WTC11 (cell line): ENCODE data around the gene WASF3. TPM values are rescaled to one million over a fixed set of nuclear protein-coding genes. Genes with fewer than 3 reads are reported as not detected.

Experiments
- ATAC-seq: fragments of 200-7000 bp; cut with Tn5 transposase; 2 replicates; pipeline ENCODE4 v1.10.0; 2021; ENCODE audit warnings: mild to moderate bottlenecking, moderate library complexity
- CTCF ChIA-PET: fragments of 300-600 bp; sonication (Branson Sonifier 250); formaldehyde crosslinking; loops from one replicate; lab custom pipeline; 2021; ENCODE audit warnings: antibody characterized with exemption; lab: Charles Lee
- POLR2A ChIA-PET: fragments of 350-600 bp; sonication (Branson Sonifier 250); formaldehyde crosslinking; loops from one replicate; lab custom pipeline; 2021; ENCODE audit warnings: antibody characterized with exemption; lab: Charles Lee
- DNase-seq: peaks from one replicate; pipeline ENCODE4 v3.0.0; 2021; ENCODE audit warnings: low spot score
- H3K27ac Mint-ChIP-seq: 2 replicates; pipeline ENCODE4 v1.8.0; 2021; ENCODE audit warnings: mixed read lengths
- H3K27me3 Mint-ChIP-seq: 2 replicates; pipeline ENCODE4 v1.8.0; 2021; ENCODE audit warnings: low read depth, mild to moderate bottlenecking, moderate library complexity, mixed read lengths
- H3K36me3 Mint-ChIP-seq: 2 replicates; pipeline ENCODE4 v1.8.0; 2021; ENCODE audit warnings: mixed read lengths
- H3K4me1 Mint-ChIP-seq: 2 replicates; pipeline ENCODE4 v1.8.0; 2022; ENCODE audit warnings: mixed read lengths
- H3K4me3 Mint-ChIP-seq: 2 replicates; pipeline ENCODE4 v1.8.0; 2021; ENCODE audit warnings: mild to moderate bottlenecking, moderate library complexity, mixed read lengths
- H3K9me3 Mint-ChIP-seq: 2 replicates; pipeline ENCODE4 v1.8.0; 2021; ENCODE audit warnings: mixed read lengths
- GTF2I ChIP-seq: fragments of 250-450 bp; sonication (Bioruptor Pico); conservative IDR thresholded peaks from 2 replicates; pipeline ENCODE4 v1.4.0; 2021; ENCODE audit warnings: mild to moderate bottlenecking
- HMGXB4 ChIP-seq: sonication (generic); formaldehyde crosslinking; IDR thresholded peaks from 2 replicates; pipeline ENCODE4 v1.8.1; 2023; ENCODE audit warnings: mild to moderate bottlenecking, moderate library complexity, missing genetic modification reagents
- IRF2 ChIP-seq: sonication (generic); formaldehyde crosslinking; IDR thresholded peaks from 2 replicates; pipeline ENCODE4 v1.8.0; 2022; ENCODE audit warnings: low read depth, missing genetic modification reagents, borderline replicate concordance
- JUN ChIP-seq: sonication (generic); formaldehyde crosslinking; IDR thresholded peaks from 2 replicates; pipeline ENCODE4 v1.8.0; 2023; ENCODE audit warnings: mild to moderate bottlenecking, missing genetic modification reagents
- MLX ChIP-seq: sonication (generic); formaldehyde crosslinking; IDR thresholded peaks from 2 replicates; pipeline ENCODE4 v1.8.1; 2023; ENCODE audit warnings: mild to moderate bottlenecking, missing genetic modification reagents, moderate library complexity
- NR3C1 ChIP-seq: sonication (generic); formaldehyde crosslinking; conservative IDR thresholded peaks from 2 replicates; pipeline ENCODE4 v1.8.1; 2023; ENCODE audit warnings: low read depth, mild to moderate bottlenecking, missing genetic modification reagents
- PREB ChIP-seq: sonication (generic); formaldehyde crosslinking; IDR thresholded peaks from 2 replicates; pipeline ENCODE4 v1.8.1; 2022; ENCODE audit warnings: mild to moderate bottlenecking, missing genetic modification reagents, moderate library complexity, borderline replicate concordance
- TEAD1 ChIP-seq: sonication (generic); formaldehyde crosslinking; IDR thresholded peaks from 2 replicates; pipeline ENCODE4 v1.8.0; 2022; ENCODE audit warnings: mild to moderate bottlenecking, missing genetic modification reagents
- TEAD4 ChIP-seq: sonication (generic); formaldehyde crosslinking; IDR thresholded peaks from 2 replicates; pipeline ENCODE4 v1.8.0; 2022; ENCODE audit warnings: mild to moderate bottlenecking, missing genetic modification reagents
- TP53 ChIP-seq: sonication (generic); formaldehyde crosslinking; IDR thresholded peaks from 2 replicates; pipeline ENCODE4 v1.8.1; 2023; ENCODE audit warnings: mild to moderate bottlenecking, missing genetic modification reagents
- USF2 ChIP-seq: sonication (generic); formaldehyde crosslinking; IDR thresholded peaks from 2 replicates; pipeline ENCODE4 v1.8.1; 2023; ENCODE audit warnings: mild to moderate bottlenecking, missing genetic modification reagents, moderate library complexity
- ZBTB43 ChIP-seq: sonication (generic); formaldehyde crosslinking; IDR thresholded peaks from 2 replicates; pipeline ENCODE4 v1.8.1; 2023; ENCODE audit warnings: mild to moderate bottlenecking, missing genetic modification reagents
- ZNF263 ChIP-seq: sonication (generic); formaldehyde crosslinking; IDR thresholded peaks from 2 replicates; pipeline ENCODE4 v1.8.1; 2022; ENCODE audit warnings: low read depth, mild to moderate bottlenecking, moderate library complexity, missing genetic modification reagents
- ZNF281 ChIP-seq: sonication (generic); formaldehyde crosslinking; IDR thresholded peaks from 2 replicates; pipeline ENCODE4 v1.8.0; 2023; ENCODE audit warnings: mild to moderate bottlenecking, missing genetic modification reagents
- ZNF396 ChIP-seq: fragments of 250-450 bp; sonication (Bioruptor Pico); IDR thresholded peaks from 2 replicates; pipeline ENCODE4 v1.8.0; 2021; ENCODE audit warnings: mild to moderate bottlenecking, moderate library complexity, borderline replicate concordance
- ZNF532 ChIP-seq: fragments of 250-450 bp; sonication (Bioruptor Pico); IDR thresholded peaks from 2 replicates; pipeline ENCODE4 v1.9.0; 2021; ENCODE audit warnings: mild to moderate bottlenecking, borderline replicate concordance
- total RNA-seq: library from RNA; stranded (reverse); gene quantifications from 3 replicates; pipeline ENCODE4 v1.2.3, GENCODE V29; 2021

WASF3 gene
- total RNA-seq, 1 experiment from 2014 or later = 26.8 TPM

- TF ChIP-seq HMGXB4 (no peak), ZNF281 (CRISPR knock-in tag) (no peak), MLX (CRISPR knock-in tag) (no peak), ZNF532 (no peak), PREB (CRISPR knock-in tag) (no peak), TEAD1 (CRISPR knock-in tag) (no peak), IRF2 (CRISPR knock-in tag) (no peak), NR3C1 (CRISPR knock-in tag) (no peak)
These were observed 57.2 kb downstream of the WASF3 start (continued) for GRCh38 chr13:26614721-26615120.

- Mint-ChIP-seq H3K4me3 (no peak overlapping the region), H3K36me3 (peaks cover 5% of the 10 kb centered on the region; the same call in 1 of the 2 replicates), H3K27ac (no peak overlapping the region), H3K27me3 (no peaks in the 10 kb centered on the region), H3K9me3 (no peaks in the 10 kb centered on the region), H3K4me1 (no peaks in the 10 kb centered on the region)
- ChIA-PET POLR2A (no interaction called here), CTCF (no interaction called here)
- DNase-seq = no peak
- no peak for ATAC-seq
- TF ChIP-seq JUN (CRISPR knock-in tag) (no peak), GTF2I (CRISPR knock-in tag) (no peak), ZNF263 (CRISPR knock-in tag) (no peak)
These were observed 58.6 kb downstream of the WASF3 start for GRCh38 chr13:26616126-26616525.

- Mint-ChIP-seq H3K4me3 (no peak overlapping the region), H3K36me3 (peaks cover 12% of the 10 kb centered on the region), H3K27me3 (no peaks in the 10 kb centered on the region), H3K27ac (no peak overlapping the region; the same call in 1 of the 2 replicates), H3K9me3 (peaks cover 6% of the 10 kb centered on the region), H3K4me1 (no peaks in the 10 kb centered on the region)
- DNase-seq (no peak), ATAC-seq (no peak)
- CTCF ChIA-PET = no interaction called here
- POLR2A ChIA-PET = no interaction called here
- TF ChIP-seq TP53 (CRISPR knock-in tag) (no peak), MLX (CRISPR knock-in tag) (no peak), ZNF396 (CRISPR knock-in tag) (no peak), TEAD4 (no peak), GTF2I (CRISPR knock-in tag) (no peak), JUN (CRISPR knock-in tag) (no peak), USF2 (CRISPR knock-in tag) (no peak), ZBTB43 (CRISPR knock-in tag) (no peak)
These were observed 61.2 kb downstream of the WASF3 start for GRCh38 chr13:26618726-26619125.
